H1 (cell line): ENCODE results near the gene SERINC4. TPM values are rescaled to one million over a fixed set of nuclear protein-coding genes. Genes with fewer than 3 reads are reported as not detected.

Source experiments
- CTCF ChIA-PET: fragments of 300-600 bp; sonication (Branson Sonifier 250); formaldehyde crosslinking; loops from one replicate; lab custom pipeline; 2021; ENCODE audit not compliant: partially characterized antibody; lab: Charles Lee
- POLR2A ChIA-PET: fragments of 300-600 bp; sonication (Branson Sonifier 250); formaldehyde crosslinking; loops from one replicate; lab custom pipeline; 2021; ENCODE audit warnings: inconsistent platforms; ENCODE audit not compliant: partially characterized antibody; lab: Charles Lee
- DNase-seq, 2 experiments: peaks; one replicate each; pipeline versions ENCODE4 v3.0.0 to v3.0.0-alpha.2; 2010 to 2022; ENCODE audit warnings: low spot score in 2 of 2, low read depth in 1 of 2, mixed read lengths in 1 of 2
- FAIRE-seq: peaks from 2 replicates; lab custom pipeline; 2011; peaks lifted over from hg19 to GRCh38; lab: Jason Lieb, UNC
- H2AFZ ChIP-seq: 2 replicates; pipeline ENCODE4 v1.8.1; 2012; ENCODE audit warnings: low read length, inconsistent platforms
- H2AK5ac ChIP-seq: 2 replicates; pipeline ENCODE4 v1.6.1; 2013; ENCODE audit warnings: low read depth, low read length
- H2BK120ac ChIP-seq: replicated peaks from 2 replicates; pipeline ENCODE3; 2013; ENCODE audit warnings: low read depth, low read length, inconsistent platforms
- H2BK12ac ChIP-seq: 2 replicates; pipeline ENCODE4 v1.6.1; 2013; ENCODE audit warnings: low read depth, low read length
- H2BK15ac ChIP-seq: 2 replicates; pipeline ENCODE4 v1.6.1; 2013; ENCODE audit warnings: low read length
- H2BK20ac ChIP-seq: 2 replicates; pipeline ENCODE4 v1.6.1; 2013; ENCODE audit warnings: low read length
- H2BK5ac ChIP-seq: 2 replicates; pipeline ENCODE4 v1.6.1; 2013; ENCODE audit warnings: low read depth, low read length
- H3K14ac ChIP-seq: 2 replicates; pipeline ENCODE4 v1.6.1; 2013; ENCODE audit warnings: inconsistent platforms; ENCODE audit not compliant: insufficient read length
- H3K18ac ChIP-seq: 2 replicates; pipeline ENCODE4 v1.6.1; 2013; ENCODE audit warnings: low read length; ENCODE audit errors: extremely low read depth
- H3K23ac ChIP-seq: 2 replicates; pipeline ENCODE4 v1.6.1; 2013; ENCODE audit warnings: inconsistent platforms; ENCODE audit not compliant: insufficient read length
- H3K23me2 ChIP-seq: 2 replicates; pipeline ENCODE4 v1.6.1; 2013; ENCODE audit warnings: low read depth, low read length
- H3K27ac ChIP-seq: 2 replicates; pipeline ENCODE4 v1.6.1; 2011; ENCODE audit warnings: low read depth, low read length, inconsistent platforms
- H3K27me3 ChIP-seq, 4 experiments: replicated peaks in 1 of 4; 1 replicate in 1 of 4; 2 replicates in 3 of 4; pipeline versions ENCODE4 v1.6.1 to v1.8.1; 2011 to 2013; ENCODE audit warnings: low read length in 3 of 4, mild to moderate bottlenecking in 3 of 4, inconsistent platforms in 2 of 4, mixed read lengths in 2 of 4, moderate library complexity in 1 of 4; ENCODE audit not compliant: control insufficient read depth in 3 of 4, insufficient read depth in 3 of 4; ENCODE audit errors: extremely low read depth in 1 of 4
- H3K36me3 ChIP-seq, 4 experiments: 2 replicates each; pipeline versions ENCODE4 v1.6.1 to v1.8.1; 2011 to 2013; ENCODE audit warnings: mild to moderate bottlenecking in 4 of 4, low read length in 3 of 4, moderate library complexity in 2 of 4, control low read depth in 1 of 4, inconsistent platforms in 1 of 4; ENCODE audit not compliant: insufficient read depth in 4 of 4, control insufficient read depth in 2 of 4
- H3K4ac ChIP-seq: replicated peaks from 2 replicates; pipeline ENCODE3; 2013; ENCODE audit warnings: low read length, low read depth, mixed read lengths, inconsistent platforms; ENCODE audit not compliant: insufficient read length
- H3K4me1 ChIP-seq, 4 experiments: replicated peaks in 1 of 4; 1 replicate in 1 of 4; 2 replicates in 3 of 4; pipeline versions ENCODE4 v1.6.1 to v1.8.1; 2011 to 2013; ENCODE audit warnings: low read length in 3 of 4, inconsistent platforms in 2 of 4, mixed read lengths in 1 of 4; ENCODE audit not compliant: insufficient read depth in 4 of 4, control insufficient read depth in 3 of 4
- H3K4me2 ChIP-seq, 2 experiments: 2 replicates each; pipeline versions ENCODE4 v1.6.1 to v1.8.1; 2011 to 2013; ENCODE audit warnings: low read depth in 2 of 2, low read length in 2 of 2, control low read depth in 1 of 2, inconsistent platforms in 1 of 2, mild to moderate bottlenecking in 1 of 2; ENCODE audit not compliant: insufficient read depth in 1 of 2
- H3K4me3 ChIP-seq, 4 experiments: fragments of 200-600, 300-600 bp in 1 of 4; sonication (generic), shearing (Covaris generic), sonication (Bioruptor Twin) in 1 of 4; 2 replicates each; pipeline versions ENCODE4 v1.5.1 to v1.8.1; 2011 to 2016; ENCODE audit warnings: low read length in 4 of 4, low read depth in 3 of 4, control low read depth in 2 of 4, inconsistent platforms in 2 of 4, mild to moderate bottlenecking in 2 of 4, mixed read lengths in 1 of 4, moderate library complexity in 1 of 4; ENCODE audit not compliant: insufficient read depth in 2 of 4; ENCODE audit errors: extremely low read depth in 1 of 4
- H3K56ac ChIP-seq: replicated peaks from 2 replicates; pipeline ENCODE3; 2013; ENCODE audit warnings: low read depth, mild to moderate bottlenecking, mixed read lengths, low read length, inconsistent platforms; ENCODE audit not compliant: insufficient read length
- H3K79me1 ChIP-seq: 2 replicates; pipeline ENCODE4 v1.6.1; 2013; ENCODE audit warnings: low read depth, low read length, control low read depth
- H3K79me2 ChIP-seq, 2 experiments: 2 replicates each; pipeline versions ENCODE4 v1.6.1 to v1.8.1; 2012 to 2013; ENCODE audit warnings: low read length in 2 of 2, mild to moderate bottlenecking in 2 of 2, inconsistent platforms in 1 of 2; ENCODE audit not compliant: insufficient read depth in 2 of 2, control insufficient read depth in 1 of 2
- H3K9ac ChIP-seq, 4 experiments: replicated peaks in 1 of 4; 1 replicate in 1 of 4; 2 replicates in 3 of 4; pipeline versions ENCODE4 v1.6.1 to v1.8.1; 2011 to 2013; ENCODE audit warnings: low read depth in 3 of 4, low read length in 3 of 4, control low read depth in 2 of 4, mild to moderate bottlenecking in 2 of 4, moderate library complexity in 2 of 4, inconsistent platforms in 1 of 4; ENCODE audit errors: extremely low read depth in 1 of 4
- H3K9me3 ChIP-seq, 2 experiments: 2 replicates each; pipeline versions ENCODE4 v1.6.1 to v1.8.1; 2012 to 2013; ENCODE audit warnings: mild to moderate bottlenecking in 2 of 2, moderate library complexity in 2 of 2, control low read depth in 1 of 2, inconsistent platforms in 1 of 2, low read depth in 1 of 2, low read length in 1 of 2, mixed read lengths in 1 of 2; ENCODE audit not compliant: insufficient read depth in 2 of 2
- H4K20me1 ChIP-seq, 2 experiments: replicated peaks in 1 of 2; 2 replicates each; pipeline versions ENCODE3 to v1.8.1; 2011 to 2013; ENCODE audit warnings: inconsistent platforms in 2 of 2, low read length in 2 of 2, mild to moderate bottlenecking in 1 of 2; ENCODE audit not compliant: insufficient read depth in 2 of 2, control insufficient read depth in 1 of 2
- H4K5ac ChIP-seq: 2 replicates; pipeline ENCODE4 v1.6.1; 2013; ENCODE audit warnings: low read length, low read depth, mixed read lengths, inconsistent platforms; ENCODE audit not compliant: insufficient read length
- H4K8ac ChIP-seq: 2 replicates; pipeline ENCODE4 v1.8.0; 2013; ENCODE audit warnings: mild to moderate bottlenecking, moderate library complexity, low read length, inconsistent platforms; ENCODE audit not compliant: insufficient read depth; ENCODE audit errors: extremely low read depth
- H4K91ac ChIP-seq: replicated peaks from 2 replicates; pipeline ENCODE3; 2013; ENCODE audit warnings: low read length, mixed read lengths, inconsistent platforms; ENCODE audit not compliant: insufficient read length
- ASH2L ChIP-seq: fragments of 200-600, 300-600 bp; sonication (generic); IDR thresholded peaks from one replicate; pipeline ENCODE4 v1.7.1; 2017; ENCODE audit warnings: low read length
- CBX5 ChIP-seq: fragments of 300-800, 300-1000 bp; sonication (generic); IDR thresholded peaks from 2 replicates; pipeline ENCODE4 v1.7.1; 2016; ENCODE audit warnings: antibody characterized with exemption, low read length, low read depth
- FOSL1 ChIP-seq: IDR thresholded peaks from 2 replicates; pipeline ENCODE4 v1.6.1; 2011; ENCODE audit warnings: mild to moderate bottlenecking, low read depth, low read length, moderate library complexity; ENCODE audit not compliant: insufficient read depth
- HDAC2 ChIP-seq, 2 experiments: fragments of 300-600 bp in 1 of 2; sonication (generic) in 1 of 2; IDR thresholded peaks; 2 replicates each; pipeline ENCODE4 v1.6.1; 2011 to 2012; ENCODE audit warnings: low read depth in 2 of 2, low read length in 2 of 2, mild to moderate bottlenecking in 2 of 2, moderate library complexity in 2 of 2, borderline replicate concordance in 1 of 2, inconsistent platforms in 1 of 2
- MAFK ChIP-seq: IDR thresholded peaks from 2 replicates; pipeline ENCODE4 v1.6.1; 2012; ENCODE audit warnings: low read depth, mild to moderate bottlenecking, improper control_type of control experiment, low read length
- PHF8 ChIP-seq: fragments of 200-600 bp; sonication (generic); conservative IDR thresholded peaks from 2 replicates; pipeline ENCODE4 v1.7.1; 2012; ENCODE audit warnings: low read depth, mild to moderate bottlenecking, inconsistent platforms, low read length, moderate library complexity
- POU5F1 ChIP-seq: IDR thresholded peaks from 2 replicates; pipeline ENCODE4 v1.6.1; 2011; ENCODE audit warnings: low read depth, mild to moderate bottlenecking, low read length, moderate library complexity
- SP1 ChIP-seq: IDR thresholded peaks from 2 replicates; pipeline ENCODE4 v1.6.1; 2011; ENCODE audit warnings: low read depth, low read length
- TAF1 ChIP-seq: IDR thresholded peaks from 2 replicates; pipeline ENCODE4 v1.6.1; 2011; ENCODE audit warnings: mild to moderate bottlenecking, low read depth, low read length
- TBP ChIP-seq: IDR thresholded peaks from 2 replicates; pipeline ENCODE4 v1.6.1; 2011; ENCODE audit warnings: low read depth, low read length, improper control_type of control experiment
- polyA plus RNA-seq, 7 experiments: library from polyadenylated mRNA; depleted of rRNA in 3 of 7; stranded (reverse) in 5 of 7; unstranded in 2 of 7; fragments of >200 nt in 5 of 7; fragments of 200-250 nt in 2 of 7; gene quantifications; 1 replicate in 5 of 7; 2 replicates in 1 of 7; 4 replicates in 1 of 7; pipeline versions ENCODE4 v1.2.1 to v1.2.3, GENCODE V29; 2011 to 2013; ENCODE audit warnings: missing spikeins in 2 of 7, mixed read lengths in 2 of 7
- total RNA-seq: library from RNA; stranded (reverse); fragmentation: NEBNext Ultra II Directional; extraction: Animal tissue kit (Norgen Biotek cat#: 25700); gene quantifications from 2 replicates; pipeline ENCODE4 v1.2.1, GENCODE V29; 2021
- TF ChIP-seq, protein P1 (sequence below): IDR thresholded peaks from 2 replicates; pipeline ENCODE4 v1.6.1; 2012; ENCODE audit warnings: low read length, inconsistent platforms
- TF ChIP-seq, protein P2 (sequence below): IDR thresholded peaks from 2 replicates; pipeline ENCODE4 v1.6.1; 2012; ENCODE audit warnings: inconsistent platforms

The SERINC4 gene
- total and polyA plus RNA-seq, 2 of the 8 experiments (the other 6 are each of a cell fraction or from before 2014, with no cell fraction given), result 0.08 TPM; not detected in 1

DNA sequence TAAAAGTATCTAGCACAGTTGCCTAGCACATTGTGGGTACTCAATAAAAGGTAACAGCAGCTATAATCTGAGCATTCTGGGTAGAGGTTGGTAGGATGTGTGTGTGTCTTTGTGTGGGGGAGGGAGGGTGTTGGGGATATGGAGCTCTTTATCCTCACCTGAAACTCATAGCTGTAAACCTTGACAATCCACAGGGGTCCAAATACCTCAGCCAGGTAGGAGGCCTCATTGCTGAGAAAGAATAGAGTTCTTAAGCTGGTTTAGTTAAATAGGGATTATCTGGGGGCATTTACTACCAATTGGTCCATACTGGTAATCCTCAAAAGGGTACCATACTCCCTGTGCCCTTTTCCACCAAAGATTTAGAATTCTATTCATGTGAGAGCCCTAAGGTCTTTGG lies 4.0 kb downstream of the SERINC4 start:
- CTCF ChIA-PET, result interaction anchor here (1.2 to 2.8 kb wide), 3 partner anchors 19 to 43 kb away, joined by 4 to 9 read pairs (median 4); partner anchors contain the start of gene ELL3
- Histone ChIP-seq H3K79me2 (peaks cover 0 to 28% of the 10 kb centered on the region in 2 experiments; a peak in 2 of 4 replicates), H3K4me2 (peak overlapping the region in 1 of 2 experiments; percentile 33; a peak in 3 of 4 replicates), H3K27ac (0 out of 2 replicates have a peak overlapping the region, but pooled peaks have one; percentile 54), H4K91ac (no peak overlapping the region), H2BK120ac (no peak overlapping the region), H3K23ac (no peak overlapping the region), H3K56ac (no peak overlapping the region), H4K8ac (no peak overlapping the region), H3K4me1 (peaks cover 21 to 34% (median 28%) of the 10 kb centered on the region in 4 experiments), H4K5ac (peak overlapping the region; percentile 24), H2BK15ac (no peak overlapping the region), H2AFZ (no peak overlapping the region), H3K14ac (no peak overlapping the region), H3K36me3 (peaks cover 14 to 53% (median 22%) of the 10 kb centered on the region in 4 experiments), H3K79me1 (peaks cover 19% of the 10 kb centered on the region), H3K18ac (no peak overlapping the region), H3K23me2 (peaks cover 4% of the 10 kb centered on the region), H3K9ac (no peak overlapping the region), H2BK5ac (no peak overlapping the region), H3K4me3 (peak overlapping the region in 1 of 4 experiments; percentile 16; a peak in 1 of 8 replicates), H3K9me3 (no peaks in the 10 kb centered on the region), H3K27me3 (no peaks in the 10 kb centered on the region), H4K20me1 (peaks cover 4 to 17% of the 10 kb centered on the region in 2 experiments), H2AK5ac (no peak overlapping the region), H3K4ac (no peak overlapping the region), H2BK20ac (no peak overlapping the region), H2BK12ac (no peak overlapping the region)
- FAIRE-seq (no peak), DNase-seq (peak in 1 of 2 experiments; percentile 29)
- POLR2A ChIA-PET, result interaction anchor here (0.9 to 8.9 kb wide), 10 partner anchors 8 to 50 kb away, joined by 3 to 71 read pairs (median 8); partner anchors contain the start of genes ELL3, MFAP1 and PDIA3
- TF ChIP-seq PHF8 (no peak), MAFK (no peak), POU5F1 (no peak), HDAC2 (IDR thresholded peaks at IDR 0.05; ENCODE audit: borderline replicate concordance in 1 of 2, low read depth in 2 of 2, low read length in 2 of 2) (no peak), ASH2L (peak; percentile 47), FOSL1 (no peak), CBX5 (no peak), SP1 (peak; percentile 66; the same call in 1 of the 2 replicates), TBP (no peak), TAF1 (no peak)
- TF ChIP-seq, protein P1, sequence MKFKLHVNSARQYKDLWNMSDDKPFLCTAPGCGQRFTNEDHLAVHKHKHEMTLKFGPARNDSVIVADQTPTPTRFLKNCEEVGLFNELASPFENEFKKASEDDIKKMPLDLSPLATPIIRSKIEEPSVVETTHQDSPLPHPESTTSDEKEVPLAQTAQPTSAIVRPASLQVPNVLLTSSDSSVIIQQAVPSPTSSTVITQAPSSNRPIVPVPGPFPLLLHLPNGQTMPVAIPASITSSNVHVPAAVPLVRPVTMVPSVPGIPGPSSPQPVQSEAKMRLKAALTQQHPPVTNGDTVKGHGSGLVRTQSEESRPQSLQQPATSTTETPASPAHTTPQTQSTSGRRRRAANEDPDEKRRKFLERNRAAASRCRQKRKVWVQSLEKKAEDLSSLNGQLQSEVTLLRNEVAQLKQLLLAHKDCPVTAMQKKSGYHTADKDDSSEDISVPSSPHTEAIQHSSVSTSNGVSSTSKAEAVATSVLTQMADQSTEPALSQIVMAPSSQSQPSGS, result no peak
- TF ChIP-seq, protein P2, sequence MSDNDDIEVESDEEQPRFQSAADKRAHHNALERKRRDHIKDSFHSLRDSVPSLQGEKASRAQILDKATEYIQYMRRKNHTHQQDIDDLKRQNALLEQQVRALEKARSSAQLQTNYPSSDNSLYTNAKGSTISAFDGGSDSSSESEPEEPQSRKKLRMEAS, result no peak
